HG02981 (cell line): ENCODE data around the gene LRRC8B.
"Not testable (repeated sequence)": the region's sequence is repeated elsewhere in the genome, so short reads cannot be mapped to it uniquely, and the experiment has no call there.

Source experiments
- ATAC-seq: cut with Tn5 transposase; IDR thresholded peaks from one replicate; pipeline ENCODE4 v1.9.1; 2021; ENCODE audit warnings: mild to moderate bottlenecking, moderate library complexity; ENCODE audit not compliant: unreplicated experiment

LRRC8B gene

DNA sequence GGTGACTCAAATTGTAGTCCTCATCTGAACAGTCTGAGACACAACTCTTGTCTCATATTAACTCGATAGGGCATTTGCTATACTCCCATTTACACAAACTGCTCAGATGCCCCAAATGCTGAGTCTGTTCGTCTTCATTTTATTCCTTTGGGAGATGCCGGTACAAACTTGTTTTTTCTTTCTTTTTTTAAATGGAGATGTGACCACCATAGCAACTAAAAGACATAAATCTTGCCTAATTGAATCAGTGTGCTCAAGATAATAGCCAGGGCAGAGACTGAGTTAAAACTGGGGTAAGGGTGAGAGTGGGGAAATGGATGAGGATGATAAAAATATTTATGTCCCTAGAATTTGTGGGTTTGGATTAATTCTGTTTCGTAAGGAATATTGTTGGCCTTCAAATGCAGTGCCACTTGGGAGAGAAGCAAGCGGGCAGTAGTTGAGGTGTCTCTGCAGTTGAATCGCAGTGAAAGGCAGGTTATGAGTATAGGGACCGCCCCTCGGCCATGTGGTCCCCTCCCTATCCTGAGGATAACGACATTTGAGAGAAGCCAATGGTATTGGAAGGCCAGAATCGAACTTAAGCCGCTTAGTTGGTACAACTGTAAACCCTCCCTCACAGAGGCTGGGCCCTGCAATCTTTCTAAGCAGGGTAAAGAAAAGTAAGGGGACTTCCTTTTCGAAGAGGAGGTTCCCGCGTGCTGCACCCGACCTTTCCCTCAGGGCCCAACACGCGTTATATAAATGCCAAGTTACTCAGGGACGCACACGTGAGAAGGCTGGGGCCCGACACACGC lies 859 bp upstream of the LRRC8B start:
- ATAC-seq, result peak; percentile 22

GRCh38 chr1:89525169-89525855 lies 683 bp downstream of the LRRC8B start:
- no peak for ATAC-seq

DNA sequence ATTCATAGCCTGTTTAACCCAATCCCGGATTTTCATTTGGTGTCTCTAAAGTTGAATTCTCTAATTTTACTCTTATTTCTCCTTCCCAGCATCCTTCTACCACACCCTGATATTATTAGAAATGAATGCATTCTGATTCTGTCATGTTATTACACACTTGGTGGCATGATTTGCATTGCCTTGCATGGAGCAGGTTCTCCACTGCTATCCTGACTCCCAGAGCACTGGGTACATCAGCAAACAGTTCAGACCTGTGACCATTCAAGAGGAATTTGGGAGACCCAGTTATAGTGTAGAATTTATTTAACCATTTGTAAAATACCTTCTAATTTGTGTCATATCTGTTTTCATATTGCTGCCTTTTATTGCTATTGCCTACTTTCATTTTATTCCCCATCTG lies 2.6 kb downstream of the LRRC8B start:
- ATAC-seq, result no peak

DNA sequence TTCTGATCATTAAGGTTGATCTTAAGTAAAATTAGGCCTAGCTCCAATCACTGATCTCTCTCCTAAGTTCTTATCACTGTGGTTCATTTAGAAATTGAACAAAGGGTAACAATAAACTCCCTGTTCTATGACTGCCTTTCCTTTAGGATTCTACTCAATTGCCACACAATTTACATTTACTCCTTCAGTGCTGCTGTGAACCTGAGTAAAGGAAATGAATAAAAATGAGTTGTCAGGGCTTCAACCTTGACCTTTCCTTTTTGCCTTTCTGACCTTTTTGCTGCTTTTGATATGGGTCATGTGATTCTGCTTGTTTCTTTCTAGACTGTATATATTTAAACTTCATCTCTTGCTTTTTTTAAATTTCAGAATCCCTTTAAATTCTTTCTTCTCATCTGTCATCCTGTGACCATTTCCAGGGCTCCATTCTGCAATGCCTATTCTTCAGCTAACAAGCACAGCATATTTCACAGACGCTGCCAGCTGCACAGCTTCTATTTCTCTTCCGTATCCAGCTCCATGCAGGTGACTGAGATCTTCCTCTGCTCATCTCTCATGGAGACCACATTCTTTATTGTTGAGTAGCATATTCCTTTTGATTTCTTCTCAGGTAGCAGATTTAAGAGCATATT lies 3.2 kb downstream of the LRRC8B start:
- no peak for ATAC-seq

GRCh38 chr1:89528382-89528780 lies 3.8 kb downstream of the LRRC8B start:
- ATAC-seq, result no peak

DNA sequence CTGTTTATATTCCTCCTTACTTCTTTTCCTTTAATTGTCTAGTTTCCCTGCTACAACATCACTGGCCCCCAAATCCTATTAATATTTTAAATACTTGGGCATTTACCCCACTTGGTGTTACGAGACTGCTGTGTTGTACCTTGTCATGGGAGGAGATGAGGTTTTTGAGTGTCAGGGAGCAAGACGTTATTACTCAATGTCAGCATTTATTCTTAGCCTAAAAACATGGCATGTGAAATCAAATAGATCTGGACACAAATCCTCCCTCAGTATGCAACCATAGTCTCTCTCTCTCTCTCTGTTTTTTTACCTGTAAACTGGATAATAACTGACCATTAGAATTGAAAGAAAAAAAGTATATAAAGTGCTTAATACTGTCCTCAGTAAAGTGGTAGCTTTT lies 4.6 kb downstream of the LRRC8B start:
- ATAC-seq, result no peak

DNA sequence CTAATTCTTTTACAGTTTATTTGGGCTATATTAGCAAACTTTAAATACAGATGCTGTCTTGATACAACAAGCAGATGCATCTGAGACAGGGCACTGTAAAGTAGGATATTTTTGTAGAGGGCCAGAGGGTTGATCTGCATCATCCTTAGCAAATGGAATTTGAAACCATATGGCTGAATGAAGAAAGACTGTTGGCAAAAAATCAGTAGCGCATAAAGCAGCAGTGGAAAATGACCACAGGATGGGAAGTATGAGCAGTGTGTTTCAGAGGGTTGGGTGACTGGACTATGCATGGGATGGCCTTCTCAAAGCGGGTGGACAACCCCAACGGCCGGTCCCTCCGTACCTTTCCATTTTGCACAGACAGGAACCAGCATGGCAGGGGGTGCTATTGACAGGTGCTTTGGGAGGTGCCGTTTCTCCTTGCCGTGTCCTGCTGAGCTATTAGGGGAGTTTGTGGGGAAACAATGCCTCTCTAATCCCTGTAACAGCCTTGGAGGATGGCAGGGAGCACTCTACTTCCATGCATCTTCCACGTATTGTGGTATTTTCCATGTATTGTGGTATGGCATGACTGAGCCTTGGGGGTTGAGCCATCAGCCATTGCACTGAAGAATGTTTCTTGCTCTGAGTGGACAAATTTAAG lies 5.9 kb downstream of the LRRC8B start:
- no peak for ATAC-seq

DNA sequence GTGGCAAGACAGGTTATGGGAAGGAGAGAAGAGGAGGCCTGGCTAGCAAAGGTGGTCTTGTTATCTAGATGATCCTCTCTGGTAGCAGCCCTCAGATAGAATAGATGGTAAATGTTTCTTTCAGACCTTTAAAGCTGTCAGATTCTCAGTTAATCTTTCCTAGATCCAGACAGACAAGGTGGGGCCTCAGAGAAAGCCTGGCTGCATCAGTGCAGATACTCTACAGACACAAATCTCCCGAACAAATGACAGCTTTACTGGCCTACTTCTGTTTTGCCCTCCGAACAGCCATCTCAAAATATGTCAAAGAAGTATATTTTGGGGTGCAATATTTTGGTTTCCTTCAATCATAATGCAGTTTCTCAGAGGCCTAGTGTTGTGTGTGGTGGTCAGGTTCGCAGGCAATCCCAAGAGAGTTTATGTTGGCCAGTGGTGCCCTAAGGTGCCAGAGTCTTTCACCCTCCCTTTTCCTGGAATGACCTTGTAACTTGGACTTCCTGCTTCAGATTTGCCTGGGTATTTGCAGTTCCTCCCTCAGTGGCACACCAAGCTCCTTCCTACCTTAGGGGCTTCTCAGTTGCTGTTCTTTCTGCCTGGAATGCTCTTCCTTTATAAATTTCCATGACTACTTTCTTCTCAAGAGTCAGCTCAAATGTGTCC lies 7.0 kb downstream of the LRRC8B start:
- ATAC-seq, result no peak

DNA sequence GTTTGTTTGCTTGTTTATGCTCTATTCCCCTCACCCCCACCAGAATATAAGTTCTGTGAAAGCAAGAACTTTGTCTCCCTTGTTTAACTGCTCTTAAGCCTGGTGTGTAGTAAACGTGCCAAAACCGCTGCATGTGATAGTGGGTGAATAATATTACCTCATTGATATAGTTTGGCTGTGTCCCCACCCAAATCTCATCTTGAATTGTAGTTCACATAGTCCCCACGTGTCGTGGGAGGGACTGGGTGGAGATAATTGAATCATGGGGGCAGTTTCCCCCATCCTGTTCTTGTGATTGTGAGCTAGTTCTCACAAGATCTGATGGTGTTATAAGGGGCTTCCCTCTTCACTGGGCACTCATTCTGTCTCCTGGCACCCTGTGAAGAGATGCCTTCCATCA lies 7.6 kb downstream of the LRRC8B start:
- no peak for ATAC-seq

GRCh38 chr1:89532866-89533265 lies 8.2 kb downstream of the LRRC8B start:
- no peak for ATAC-seq

- no peak for ATAC-seq
Measured at GRCh38 chr1:89535537-89535936, 10.9 kb downstream of the LRRC8B start.

- no peak for ATAC-seq
Measured at GRCh38 chr1:89536555-89537341, 12.1 kb downstream of the LRRC8B start.

DNA sequence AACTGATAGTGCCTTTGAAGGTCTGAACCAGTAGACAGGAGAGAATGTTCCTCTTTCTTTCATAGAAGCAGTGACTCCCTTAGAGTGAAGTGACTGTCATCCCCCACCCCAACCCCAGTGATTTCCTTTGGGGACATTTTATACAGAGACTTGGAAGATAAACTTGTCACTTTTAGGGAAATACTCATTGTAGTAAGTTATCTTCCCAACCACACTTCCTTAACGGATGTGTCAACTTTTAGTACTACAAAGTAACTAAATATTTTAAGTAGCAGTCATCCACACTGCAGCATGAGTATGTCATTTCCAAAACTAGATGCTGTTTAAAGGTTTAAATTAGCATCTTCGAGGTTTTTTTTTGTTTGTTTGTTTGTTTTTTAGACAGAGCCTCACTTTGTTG lies 13.7 kb downstream of the LRRC8B start:
- ATAC-seq, result no peak

GRCh38 chr1:89539128-89539527 lies 14.5 kb downstream of the LRRC8B start:
- no peak for ATAC-seq

- ATAC-seq, result no peak
Measured at GRCh38 chr1:89540406-89540970, 15.9 kb downstream of the LRRC8B start.

GRCh38 chr1:89542345-89542744 lies 17.7 kb downstream of the LRRC8B start:
- no peak for ATAC-seq

DNA sequence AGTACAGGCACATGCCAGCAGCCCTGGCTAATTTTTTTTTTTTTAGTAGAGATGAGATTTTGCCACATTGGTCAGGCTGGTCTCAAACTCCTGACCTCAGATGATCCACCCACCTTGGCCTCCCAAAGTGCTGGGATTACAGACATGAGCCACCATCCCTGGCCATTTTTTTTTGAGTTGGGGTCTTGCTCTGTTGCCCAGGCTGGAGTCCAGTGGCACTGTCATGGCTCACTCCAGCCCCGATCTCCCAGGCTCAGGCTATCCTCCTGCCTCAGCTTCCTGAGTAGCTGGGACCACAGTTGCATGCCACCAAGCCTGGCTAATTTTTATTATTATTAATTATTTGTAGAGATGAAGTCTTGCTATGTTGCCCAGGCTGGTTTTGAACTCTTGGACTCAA lies 19.0 kb downstream of the LRRC8B start:
- not testable (repeated sequence) for ATAC-seq

GRCh38 chr1:89545264-89546038 lies 20.8 kb downstream of the LRRC8B start:
- no peak for ATAC-seq
